Gastrocnemius medialis (tissue), 4 donors: ENCODE results near the gene RNASE3.
"Not testable (repeated sequence)": the region's sequence is repeated elsewhere in the genome, so short reads cannot be mapped to it uniquely, and the experiment has no call there.

ENCODE experiments used
- POLR2A ChIP-seq, 2 donors: fragments of 450-650 bp; IDR thresholded peaks; one replicate each; pipeline ENCODE4 v1.6.1; 2017; ENCODE audit warnings: antibody characterized with exemption in 2 of 2, mild to moderate bottlenecking in 2 of 2, moderate library complexity in 2 of 2
- TF ChIP-seq, protein P1 (sequence below), 5 experiments: fragments of 450-650 bp in 3 of 5; fragments of 200-600 bp in 2 of 5; sonication (generic) in 2 of 5; IDR thresholded peaks in 4 of 5; conservative IDR thresholded peaks in 1 of 5; 1 replicate in 4 of 5; 2 replicates in 1 of 5; pipeline ENCODE4 v1.5.1; 2016 to 2019; ENCODE audit warnings: antibody characterized with exemption in 5 of 5, mild to moderate bottlenecking in 3 of 5, moderate library complexity in 3 of 5

DNA sequence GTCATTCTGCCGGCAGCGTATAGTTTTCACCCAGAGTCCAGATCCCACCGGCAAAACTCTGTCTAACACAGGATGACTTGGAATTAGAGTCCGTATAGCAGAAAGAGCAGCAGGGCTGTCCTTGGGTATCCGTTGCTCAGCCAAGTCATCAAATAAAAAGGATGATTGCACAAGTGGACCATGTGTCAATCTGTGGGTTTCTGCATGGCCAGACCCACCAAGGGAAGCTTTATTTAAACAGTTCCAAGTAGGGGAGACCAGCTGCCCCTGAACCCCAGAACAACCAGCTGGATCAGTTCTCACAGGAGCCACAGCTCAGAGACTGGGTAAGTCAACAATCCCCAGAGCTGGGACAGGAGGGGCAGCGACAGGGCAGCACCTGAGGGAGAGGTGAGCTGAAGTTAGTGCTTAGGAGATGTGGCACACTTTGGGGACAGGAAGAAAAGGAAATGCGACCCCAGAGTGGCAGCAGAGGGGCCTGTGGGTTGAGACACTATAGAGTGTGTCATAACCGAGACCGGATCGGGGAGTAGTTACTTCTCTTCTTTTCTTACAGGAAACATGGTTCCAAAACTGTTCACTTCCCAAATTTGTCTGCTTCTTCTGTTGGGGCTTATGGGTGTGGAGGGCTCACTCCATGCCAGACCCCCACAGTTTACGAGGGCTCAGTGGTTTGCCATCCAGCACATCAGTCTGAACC is at the start of gene RNASE3:
- TF ChIP-seq, protein P1, sequence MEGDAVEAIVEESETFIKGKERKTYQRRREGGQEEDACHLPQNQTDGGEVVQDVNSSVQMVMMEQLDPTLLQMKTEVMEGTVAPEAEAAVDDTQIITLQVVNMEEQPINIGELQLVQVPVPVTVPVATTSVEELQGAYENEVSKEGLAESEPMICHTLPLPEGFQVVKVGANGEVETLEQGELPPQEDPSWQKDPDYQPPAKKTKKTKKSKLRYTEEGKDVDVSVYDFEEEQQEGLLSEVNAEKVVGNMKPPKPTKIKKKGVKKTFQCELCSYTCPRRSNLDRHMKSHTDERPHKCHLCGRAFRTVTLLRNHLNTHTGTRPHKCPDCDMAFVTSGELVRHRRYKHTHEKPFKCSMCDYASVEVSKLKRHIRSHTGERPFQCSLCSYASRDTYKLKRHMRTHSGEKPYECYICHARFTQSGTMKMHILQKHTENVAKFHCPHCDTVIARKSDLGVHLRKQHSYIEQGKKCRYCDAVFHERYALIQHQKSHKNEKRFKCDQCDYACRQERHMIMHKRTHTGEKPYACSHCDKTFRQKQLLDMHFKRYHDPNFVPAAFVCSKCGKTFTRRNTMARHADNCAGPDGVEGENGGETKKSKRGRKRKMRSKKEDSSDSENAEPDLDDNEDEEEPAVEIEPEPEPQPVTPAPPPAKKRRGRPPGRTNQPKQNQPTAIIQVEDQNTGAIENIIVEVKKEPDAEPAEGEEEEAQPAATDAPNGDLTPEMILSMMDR (IDR thresholded peaks at IDR 0.05 in 4 of 5, conservative IDR thresholded peaks at IDR 0.05 in 1 of 5) = not testable (repeated sequence)
- TF ChIP-seq POLR2A (IDR thresholded peaks at IDR 0.05) = not testable (repeated sequence)
